HG02678 (cell line): ENCODE measurements around the gene OR5B21.

Experiments
- ATAC-seq: cut with Tn5 transposase; IDR thresholded peaks from one replicate; pipeline ENCODE4 v1.9.1; 2021; ENCODE audit warnings: mild to moderate bottlenecking, moderate library complexity; ENCODE audit not compliant: unreplicated experiment

The OR5B21 gene

DNA sequence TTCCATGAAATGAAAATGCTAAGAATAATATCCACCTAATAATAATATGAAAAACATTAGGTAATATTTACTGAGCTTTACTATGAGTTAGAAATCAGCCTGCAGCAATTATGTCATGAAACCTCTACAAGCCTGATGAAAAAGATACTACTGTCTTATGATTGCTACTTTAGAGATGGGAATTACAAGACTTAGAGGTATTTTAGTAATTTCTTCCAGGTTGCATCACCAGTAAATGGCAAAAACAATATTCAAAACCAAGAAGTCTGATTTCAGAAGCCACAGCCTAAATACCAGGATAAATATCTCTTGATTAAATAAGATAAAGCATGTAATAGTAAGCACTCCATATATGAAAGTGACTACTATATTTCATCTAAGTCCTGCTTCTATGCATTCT lies 13.8 kb downstream of the OR5B21 start:
- ATAC-seq, result no peak

DNA sequence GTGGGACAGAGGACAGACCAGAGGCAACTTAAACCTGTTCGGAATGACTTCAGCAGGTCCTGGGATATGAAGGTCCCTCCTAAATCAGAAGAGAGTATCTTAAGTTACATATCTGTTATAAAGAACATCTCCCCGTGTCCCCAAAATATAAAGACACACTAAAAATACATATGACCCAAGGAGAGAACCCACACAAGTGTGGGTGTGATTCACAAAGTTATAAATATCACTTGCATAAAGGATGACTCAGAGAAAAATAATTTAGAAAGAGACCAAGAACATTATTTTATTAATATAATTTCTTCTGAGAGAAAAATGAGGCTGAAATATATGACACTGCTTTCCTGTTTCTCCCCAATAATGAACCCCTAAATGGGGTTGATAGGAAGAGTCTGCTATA lies 14.2 kb downstream of the OR5B21 start:
- ATAC-seq, result no peak

DNA sequence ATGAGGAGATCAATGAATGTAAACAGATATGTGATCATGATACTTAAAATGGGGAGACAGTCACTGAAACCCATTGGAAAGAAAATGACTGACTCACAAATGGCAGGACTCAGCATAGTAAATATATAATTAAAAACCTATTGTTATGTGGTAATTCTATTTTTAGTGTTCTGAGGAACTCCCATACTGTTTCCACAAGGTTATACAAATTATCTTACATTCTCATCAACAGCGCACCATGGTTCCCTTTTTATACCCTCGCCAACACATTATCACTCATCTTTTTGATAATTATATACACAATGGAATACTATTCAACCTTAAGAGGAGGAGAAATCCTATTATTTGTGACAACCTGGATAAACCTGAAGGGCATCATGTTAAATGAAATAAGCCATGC lies 17.1 kb downstream of the OR5B21 start:
- no peak for ATAC-seq

DNA sequence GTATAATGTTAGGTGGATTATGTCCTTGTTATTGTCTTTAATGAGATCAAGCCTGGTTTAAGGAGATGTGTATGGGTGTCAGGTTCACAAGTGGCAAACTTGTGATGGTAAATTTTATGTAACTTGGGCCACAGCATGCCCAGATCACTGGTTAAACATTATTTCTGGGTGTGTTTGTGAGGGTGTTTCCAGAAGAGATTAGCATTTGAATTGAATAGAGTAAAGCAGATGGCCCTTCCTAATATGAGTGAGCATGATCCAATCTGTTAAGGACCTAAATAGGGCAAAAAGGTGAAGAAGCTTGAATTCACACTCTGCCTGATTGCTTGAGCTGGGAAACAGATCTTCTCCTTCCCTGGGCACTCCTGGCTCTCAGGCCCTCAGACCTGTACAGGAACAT lies 20.7 kb downstream of the OR5B21 start:
- no peak for ATAC-seq

DNA sequence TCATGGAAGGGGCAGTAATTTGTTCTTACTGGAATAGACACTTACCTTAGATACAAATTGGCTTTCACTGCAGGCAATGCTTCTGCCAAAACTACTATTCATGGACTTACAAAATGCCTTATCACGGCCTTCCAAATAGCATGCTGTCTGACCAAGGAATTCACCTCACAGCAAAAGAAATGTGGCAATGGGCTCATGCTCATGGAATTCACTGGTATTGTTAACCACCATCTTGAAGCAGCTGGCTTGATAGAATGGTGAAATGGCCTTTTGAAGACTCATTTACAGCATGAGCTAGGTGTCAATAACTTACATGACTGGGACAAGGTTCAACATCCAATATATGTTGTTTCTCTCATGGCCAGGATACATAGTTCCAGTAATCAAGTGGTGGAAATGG lies 21.9 kb downstream of the OR5B21 start:
- no peak for ATAC-seq

DNA sequence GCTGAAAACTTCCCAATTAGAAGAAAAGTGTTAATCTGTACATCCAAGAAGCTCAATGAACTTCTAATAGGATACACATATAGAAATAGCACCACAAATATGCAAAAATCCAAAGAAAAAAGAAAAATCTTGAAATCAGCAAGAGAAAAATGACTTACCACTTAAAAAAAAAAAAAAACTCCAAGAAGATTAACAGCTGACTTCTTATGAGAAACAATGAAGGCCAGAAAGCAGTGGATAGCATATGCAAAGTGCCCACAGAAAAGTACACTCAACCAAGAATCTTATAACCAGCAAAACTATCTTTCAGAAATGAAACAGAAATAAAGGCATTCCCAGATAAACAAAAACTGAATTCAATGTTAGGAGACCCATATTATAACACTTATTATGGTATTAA lies 36.0 kb downstream of the OR5B21 start:
- no peak for ATAC-seq

DNA sequence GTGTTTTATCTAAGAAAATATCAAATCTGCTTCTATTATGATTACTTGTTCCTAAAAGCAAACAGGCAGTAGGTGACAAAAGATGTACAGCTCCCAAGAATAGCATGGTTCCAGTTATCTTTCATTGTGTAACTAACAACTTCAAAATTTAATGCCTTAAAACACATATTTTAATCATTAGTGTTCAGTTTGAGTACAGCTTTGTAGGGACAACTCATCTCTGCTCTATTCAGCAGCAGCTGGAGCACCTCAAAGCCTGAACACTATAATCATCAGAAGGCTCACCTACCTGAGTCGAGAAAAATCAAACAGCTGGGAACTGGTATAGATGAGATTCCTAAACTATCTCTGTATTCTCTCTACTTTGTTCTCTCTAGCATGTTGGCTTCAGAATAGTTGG lies 41.6 kb downstream of the OR5B21 start:
- ATAC-seq, result no peak

DNA sequence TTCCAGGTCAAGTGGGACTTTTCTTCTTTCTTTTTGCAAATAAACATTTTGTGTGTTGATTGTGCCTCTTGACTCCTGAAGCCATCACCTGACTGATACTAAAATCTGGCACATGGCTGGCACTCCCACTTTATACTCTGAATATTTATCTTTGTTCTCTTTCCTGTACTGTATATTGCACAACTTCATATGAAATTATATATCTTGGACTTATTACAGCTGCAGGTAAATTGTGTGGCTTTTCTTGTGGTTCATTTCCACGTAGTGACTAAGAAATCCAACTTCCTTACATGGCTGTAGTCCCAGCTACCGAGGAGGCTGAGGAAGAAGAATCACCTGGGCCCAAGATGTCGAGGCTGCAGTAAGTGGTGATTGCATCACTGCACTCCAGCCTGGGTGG lies 42.2 kb downstream of the OR5B21 start:
- ATAC-seq, result no peak
